HG02759 (cell line): ENCODE results near the gene TBC1D4.
"Not testable (repeated sequence)": the region's sequence is repeated elsewhere in the genome, so short reads cannot be mapped to it uniquely, and the experiment has no call there.

Source experiments
- ATAC-seq: cut with Tn5 transposase; IDR thresholded peaks from one replicate; pipeline ENCODE4 v1.9.1; 2021; ENCODE audit warnings: mild to moderate bottlenecking, moderate library complexity; ENCODE audit not compliant: unreplicated experiment

TBC1D4 gene

GRCh38 chr13:75295201-75295600 is 186.8 kb downstream of the TBC1D4 start:
- ATAC-seq = no peak

- peak; percentile 77 for ATAC-seq
Measured at GRCh38 chr13:75294110-75294509, 187.9 kb downstream of the TBC1D4 start.

DNA sequence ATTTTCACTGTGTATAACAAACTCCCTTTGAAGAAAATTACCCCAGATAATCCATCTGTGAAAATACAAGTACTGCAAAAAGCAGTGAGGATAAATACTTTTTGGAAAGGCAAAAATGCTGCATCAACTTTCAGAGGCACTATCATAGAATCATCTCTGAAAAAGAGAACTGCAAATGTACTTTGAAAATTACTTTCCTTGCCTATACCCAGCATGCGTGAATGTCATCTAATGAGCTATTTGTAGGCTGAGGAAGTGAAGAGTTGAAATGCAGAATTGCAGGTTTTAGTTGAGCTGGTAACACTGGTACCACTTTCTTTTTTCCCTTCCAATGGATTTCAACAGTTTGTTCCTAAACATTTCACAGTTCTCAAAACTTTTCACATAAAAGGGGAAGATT is 196.7 kb downstream of the TBC1D4 start:
- peak; percentile 53 for ATAC-seq

- ATAC-seq = no peak
Measured at GRCh38 chr13:75279834-75280369, 202.1 kb downstream of the TBC1D4 start.

DNA sequence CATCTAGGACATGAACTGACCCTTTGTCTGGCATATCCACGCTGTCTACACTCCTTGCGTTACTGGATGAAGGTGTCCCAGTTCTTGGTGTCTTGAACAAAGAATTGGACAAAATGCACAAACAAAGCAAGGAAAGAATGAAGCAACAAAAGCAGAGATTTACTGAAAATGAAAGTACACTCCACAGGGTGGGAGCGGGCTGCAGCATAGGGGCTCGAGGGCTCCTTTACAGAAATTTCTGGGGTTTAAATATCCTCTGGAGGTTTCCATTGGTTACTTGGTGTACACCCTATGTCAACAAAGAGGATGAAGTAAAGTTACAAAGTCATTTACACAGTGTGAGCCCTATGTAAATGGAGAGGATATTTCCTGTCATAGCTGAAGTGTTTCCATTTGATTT is 208.3 kb downstream of the TBC1D4 start:
- ATAC-seq = not testable (repeated sequence)

- no peak for ATAC-seq
Measured at GRCh38 chr13:75271846-75272245, 210.1 kb downstream of the TBC1D4 start.

GRCh38 chr13:75268481-75268880 is 213.5 kb downstream of the TBC1D4 start:
- ATAC-seq = not testable (repeated sequence)

GRCh38 chr13:75264611-75265010 is 217.4 kb downstream of the TBC1D4 start:
- no peak for ATAC-seq

DNA sequence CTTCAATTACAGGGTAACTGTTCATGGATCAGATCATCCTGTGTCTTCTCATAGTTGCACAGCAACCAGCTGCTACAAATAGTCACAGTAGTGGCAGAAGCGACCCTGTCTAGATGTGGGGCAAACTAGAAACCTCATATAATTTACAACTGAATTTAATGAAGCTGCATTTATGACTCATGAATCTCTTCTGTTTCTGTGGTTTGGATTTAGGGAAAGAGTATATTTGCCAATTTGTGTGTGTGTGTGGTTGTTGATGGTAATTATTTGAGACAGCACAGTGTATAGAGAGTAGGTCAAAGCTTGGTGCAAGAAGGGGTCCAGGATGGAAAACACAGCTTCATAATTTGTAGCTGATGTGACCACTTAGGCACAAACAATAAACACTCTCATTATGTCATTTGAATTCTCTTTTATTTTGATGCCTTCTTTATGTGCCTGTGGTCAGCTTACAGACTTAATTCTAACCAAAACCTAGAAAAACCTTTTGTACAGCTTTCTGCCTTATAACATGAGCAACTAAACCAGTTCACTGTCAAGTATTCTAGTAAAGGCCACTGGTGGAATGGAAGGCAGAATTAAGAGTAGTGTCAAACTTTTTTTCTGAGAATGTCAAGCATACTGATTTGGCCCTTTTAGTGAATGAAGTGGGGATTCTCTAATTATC is 218.1 kb downstream of the TBC1D4 start:
- ATAC-seq = no peak

GRCh38 chr13:75258159-75258782 is 223.7 kb downstream of the TBC1D4 start:
- ATAC-seq = peak; percentile 68

DNA sequence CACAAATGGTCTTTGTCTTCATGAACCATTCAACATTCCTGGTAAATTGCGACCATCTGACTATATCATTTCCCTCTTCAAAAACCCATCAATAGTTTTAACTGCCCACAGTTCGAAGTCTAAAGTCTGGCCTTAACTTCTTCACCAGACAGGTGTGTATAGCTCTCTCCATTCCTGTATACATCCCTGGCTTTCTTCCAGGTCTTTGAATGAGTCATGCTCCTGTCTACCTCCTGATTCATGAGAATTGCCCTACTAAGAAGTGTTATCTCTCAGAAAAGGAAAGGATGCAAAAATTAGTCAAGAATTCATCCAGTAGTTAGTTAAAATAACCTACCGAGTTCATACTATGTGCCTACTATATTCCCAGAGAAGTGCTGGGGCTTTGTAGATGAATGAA is 225.0 kb downstream of the TBC1D4 start:
- ATAC-seq = no peak

DNA sequence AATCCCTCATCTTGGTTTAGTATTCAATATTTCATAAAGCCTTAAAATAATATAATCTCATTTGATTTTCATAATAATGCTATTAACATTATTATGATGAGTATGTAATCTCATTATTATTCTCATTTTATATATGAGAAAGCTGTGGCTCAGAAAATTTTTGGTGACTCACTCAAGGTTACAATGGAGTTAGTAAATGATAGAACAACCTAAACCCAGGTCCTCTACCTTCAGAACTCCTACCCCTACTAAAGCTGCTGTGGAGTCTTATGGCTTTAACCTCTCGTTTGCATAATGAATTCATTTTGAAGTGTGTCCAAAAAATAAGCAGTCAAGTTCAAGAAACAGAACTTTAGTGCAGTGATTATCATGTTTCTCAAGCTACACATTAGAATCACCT is 226.3 kb downstream of the TBC1D4 start:
- no peak for ATAC-seq

DNA sequence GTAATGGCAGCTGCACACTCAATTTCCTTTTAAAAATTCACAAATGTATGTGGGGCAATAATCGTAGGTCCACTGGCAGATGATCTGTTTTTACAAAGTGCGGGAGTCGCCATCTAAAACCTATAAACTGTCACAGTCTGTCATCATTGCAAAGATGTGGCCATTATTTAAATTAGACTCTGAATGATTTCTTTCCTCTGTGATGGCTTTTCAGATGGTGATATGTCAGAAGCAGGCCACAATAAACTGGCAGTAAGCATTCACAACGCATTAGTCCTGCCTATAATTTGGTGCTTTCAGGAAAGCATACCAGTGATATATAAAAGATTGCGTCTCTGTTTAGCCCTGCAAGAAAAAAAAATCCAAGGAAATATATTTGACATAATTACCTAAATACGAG is 226.8 kb downstream of the TBC1D4 start:
- ATAC-seq = no peak

DNA sequence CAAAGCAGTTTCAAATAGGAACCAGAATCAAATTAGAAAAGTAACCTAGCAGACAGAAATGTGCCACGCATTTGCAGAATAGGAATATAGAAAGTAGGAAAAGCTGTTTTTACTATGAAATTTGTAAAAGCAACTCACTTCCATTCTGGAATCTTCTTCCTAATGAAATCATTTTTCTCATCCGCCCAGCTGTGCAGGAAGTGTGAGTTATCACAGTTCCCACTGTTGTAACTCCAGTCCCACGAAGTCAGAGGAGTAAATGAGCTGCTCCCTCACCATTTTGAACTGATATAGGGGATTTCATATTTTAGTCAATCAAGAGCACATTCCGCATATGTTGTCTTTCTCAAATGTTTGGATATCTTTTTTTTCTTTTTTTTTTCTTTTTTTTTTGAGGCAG is 230.8 kb downstream of the TBC1D4 start:
- no peak for ATAC-seq

DNA sequence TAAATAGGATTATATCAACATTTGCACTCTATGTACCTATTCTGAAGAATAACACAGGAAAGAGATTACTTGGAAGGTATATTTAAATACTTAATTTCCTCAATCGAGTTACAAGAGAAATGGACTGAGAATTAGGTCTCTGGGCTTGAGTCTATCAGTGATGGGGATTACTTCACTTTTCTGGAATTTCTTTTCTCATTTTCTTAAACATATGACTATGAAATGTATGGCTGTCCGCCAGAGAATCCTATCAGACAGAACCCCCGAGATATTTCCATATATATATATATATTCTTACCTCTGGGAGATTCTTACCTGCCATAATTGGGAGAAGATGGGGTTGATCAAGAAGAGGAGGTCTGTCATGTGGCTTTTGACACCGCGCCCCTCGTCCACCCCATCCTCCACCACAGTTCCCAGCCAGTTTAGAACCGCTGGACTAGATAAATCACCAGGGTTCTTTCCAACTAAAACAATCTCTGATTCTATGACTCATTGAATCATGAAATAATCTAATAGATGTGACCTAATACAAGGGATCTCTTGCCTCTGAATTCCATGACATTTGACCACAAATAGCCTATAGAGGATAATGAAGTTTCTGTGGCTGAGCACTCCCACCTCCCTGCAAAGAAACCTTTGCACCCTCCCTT is 231.3 kb downstream of the TBC1D4 start:
- no peak for ATAC-seq

- ATAC-seq = not testable (repeated sequence)
Measured at GRCh38 chr13:75245578-75245977, 236.4 kb downstream of the TBC1D4 start.

DNA sequence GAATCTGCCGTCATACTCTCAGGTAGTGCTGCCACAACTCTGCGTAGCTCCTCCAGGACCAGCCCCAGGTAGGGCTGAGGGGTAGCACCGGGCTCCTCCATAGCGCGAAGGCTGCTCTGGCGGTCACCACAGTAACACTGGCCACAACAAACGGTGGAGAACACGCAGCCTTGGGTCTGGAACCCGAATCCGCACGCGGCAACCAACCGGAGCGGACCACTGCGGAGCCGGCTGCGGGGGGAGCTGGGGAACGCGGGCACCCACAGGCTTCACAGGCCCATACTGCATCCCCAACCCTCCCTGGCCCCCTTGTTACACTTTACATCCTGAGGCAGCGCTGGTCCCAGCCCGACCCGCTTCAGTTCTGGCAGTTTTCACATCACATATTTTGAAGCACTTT is 241.7 kb downstream of the TBC1D4 start:
- ATAC-seq = not testable (repeated sequence)

GRCh38 chr13:75236774-75237173 is 245.2 kb downstream of the TBC1D4 start:
- ATAC-seq = no peak
